ENCODE results near the gene ZNHIT3.
"Not testable (repeated sequence)": the region's sequence is repeated elsewhere in the genome, so short reads cannot be mapped to it uniquely, and the experiment has no call there.

The ZNHIT3 gene

GRCh38 chr17:36481829-36482228 lies 4.7 kb upstream of the ZNHIT3 start:
- no peak for TF ChIP-seq Cebpa-rat (IDR thresholded peaks at IDR 0.05)
- Histone ChIP-seq H3K27ac (no peak overlapping the region), H3K9me3 (replicated peaks in 1 of 11) (no peaks in the 10 kb centered on the region), H3K4me1 (peaks cover 9 to 23% (median 15%) of the 10 kb centered on the region in 10 experiments), H3K4me2 (no peak overlapping the region), H3K27me3 (no peaks in the 10 kb centered on the region), H3K36me3 (no peaks in the 10 kb centered on the region), H4K20me1 (peaks cover 0 to 2% (median 0%) of the 10 kb centered on the region in 11 experiments; a peak in 3 of 22 replicates), H3K4me3 (no peak overlapping the region), H3K9ac (no peak overlapping the region)

GRCh38 chr17:36482611-36483504 lies 3.6 kb upstream of the ZNHIT3 start:
- H3K4me3 ChIP-seq = no peak overlapping the region
- peak overlapping the region in 2 of 11 experiments; percentile 10 to 22; a peak in 1 of 22 replicates for H3K9ac ChIP-seq
- peaks cover 0 to 5% (median 0%) of the 10 kb centered on the region in 11 experiments; a peak in 2 of 22 replicates for H3K36me3 ChIP-seq
- TF ChIP-seq Cebpa-rat (IDR thresholded peaks at IDR 0.05) = no peak
- H4K20me1 ChIP-seq = peaks cover 0 to 12% (median 7%) of the 10 kb centered on the region in 11 experiments; a peak in 7 of 22 replicates
- H3K4me2 ChIP-seq = peak overlapping the region; percentile 4 to 66 (median 43); a peak in 21 of 22 replicates
- peaks cover 18 to 31% (median 22%) of the 10 kb centered on the region in 10 experiments for H3K4me1 ChIP-seq
- H3K9me3 ChIP-seq (replicated peaks in 1 of 11) = no peaks in the 10 kb centered on the region
- H3K27me3 ChIP-seq = no peaks in the 10 kb centered on the region
- no peak overlapping the region for H3K27ac ChIP-seq

- H3K9ac ChIP-seq; H3K27ac ChIP-seq; H3K4me2 ChIP-seq; H3K9me3 ChIP-seq (replicated peaks in 1 of 11); H3K4me3 ChIP-seq; H3K27me3 ChIP-seq: not testable (repeated sequence)
- H4K20me1 ChIP-seq = peaks cover 0 to 23% (median 11%) of the 10 kb centered on the region in 11 experiments; a peak in 10 of 22 replicates
- H3K4me1 ChIP-seq = peaks cover 21 to 34% (median 28%) of the 10 kb centered on the region in 10 experiments
- peaks cover 0 to 16% (median 5%) of the 10 kb centered on the region in 11 experiments; a peak in 15 of 22 replicates for H3K36me3 ChIP-seq
These were observed 2.5 kb upstream of the ZNHIT3 start for GRCh38 chr17:36484021-36484420.

- Histone ChIP-seq H3K27ac (peak overlapping the region in 2 of 11 experiments; percentile 71 to 79; a peak in 2 of 22 replicates), H3K9me3 (replicated peaks in 1 of 11) (peaks cover 0 to 7% (median 0%) of the 10 kb centered on the region in 11 experiments; a peak in 1 of 22 replicates), H3K36me3 (peaks cover 4 to 26% (median 15%) of the 10 kb centered on the region in 11 experiments; a peak in 21 of 22 replicates), H3K27me3 (no peaks in the 10 kb centered on the region), H4K20me1 (peaks cover 0 to 32% (median 12%) of the 10 kb centered on the region in 11 experiments; a peak in 12 of 22 replicates), H3K4me2 (peak overlapping the region; percentile 81 to 99 (median 91)), H3K4me1 (peaks cover 21 to 36% (median 30%) of the 10 kb centered on the region in 10 experiments), H3K9ac (0 out of 22 replicates have a peak overlapping the region, but pooled peaks of 1 of the 11 experiments have one; percentile 86), H3K4me3 (peak overlapping the region in 2 of 10 experiments; percentile 84 to 85; a peak in 1 of 20 replicates)
- no peak for TF ChIP-seq Cebpa-rat (IDR thresholded peaks at IDR 0.05)
These were observed 1.5 kb upstream of the ZNHIT3 start for GRCh38 chr17:36485027-36485426.

GRCh38 chr17:36485805-36486203 lies 677 bp upstream of the ZNHIT3 start:
- H3K4me3 ChIP-seq = peak overlapping the region; percentile 71 to 93 (median 88)
- H3K27ac ChIP-seq = peak overlapping the region; percentile 48 to 82 (median 73)
- H3K27me3 ChIP-seq = no peaks in the 10 kb centered on the region
- H3K9ac ChIP-seq = peak overlapping the region; percentile 65 to 88 (median 86)
- peaks cover 21 to 36% (median 30%) of the 10 kb centered on the region in 10 experiments for H3K4me1 ChIP-seq
- peaks cover 3 to 40% (median 19%) of the 10 kb centered on the region in 11 experiments; a peak in 19 of 22 replicates for H4K20me1 ChIP-seq
- H3K4me2 ChIP-seq = peak overlapping the region; percentile 81 to 99 (median 91)
- TF ChIP-seq Cebpa-rat (IDR thresholded peaks at IDR 0.05) = no peak
- H3K36me3 ChIP-seq = peaks cover 11 to 34% (median 23%) of the 10 kb centered on the region in 11 experiments; a peak in 21 of 22 replicates
- peaks cover 0 to 9% (median 0%) of the 10 kb centered on the region in 11 experiments; a peak in 2 of 22 replicates for H3K9me3 ChIP-seq (replicated peaks in 1 of 11)

- no peak overlapping the region for H3K27ac ChIP-seq
- H3K9me3 ChIP-seq (replicated peaks in 1 of 11) = peaks cover 0 to 9% (median 0%) of the 10 kb centered on the region in 11 experiments; a peak in 2 of 22 replicates
- peaks cover 93 to 100% (median 100%) of the 10 kb centered on the region in 11 experiments for H3K36me3 ChIP-seq
- no peak for TF ChIP-seq Cebpa-rat (IDR thresholded peaks at IDR 0.05)
- H3K27me3 ChIP-seq = no peaks in the 10 kb centered on the region
- H4K20me1 ChIP-seq = peaks cover 27 to 89% (median 63%) of the 10 kb centered on the region in 11 experiments; a peak in 20 of 22 replicates
- H3K9ac ChIP-seq = no peak overlapping the region
- H3K4me1 ChIP-seq = peaks cover 0 to 9% (median 0%) of the 10 kb centered on the region in 10 experiments; a peak in 1 of 20 replicates
- H3K4me3 ChIP-seq = no peak overlapping the region
- no peak overlapping the region for H3K4me2 ChIP-seq
These were observed 7.5 kb downstream of the ZNHIT3 start for GRCh38 chr17:36493956-36494355.

- H3K9ac ChIP-seq = no peak overlapping the region; a peak in 1 of 22 replicates
- H4K20me1 ChIP-seq = peaks cover 19 to 85% (median 56%) of the 10 kb centered on the region in 11 experiments; a peak in 20 of 22 replicates
- peaks cover 94 to 100% (median 99%) of the 10 kb centered on the region in 11 experiments for H3K36me3 ChIP-seq
- H3K4me2 ChIP-seq = no peak overlapping the region
- no peak overlapping the region for H3K27ac ChIP-seq
- TF ChIP-seq Cebpa-rat (IDR thresholded peaks at IDR 0.05) = no peak
- no peaks in the 10 kb centered on the region for H3K27me3 ChIP-seq
- H3K4me1 ChIP-seq = peaks cover 0 to 2% (median 0%) of the 10 kb centered on the region in 10 experiments; a peak in 1 of 20 replicates
- no peak overlapping the region for H3K4me3 ChIP-seq
- H3K9me3 ChIP-seq (replicated peaks in 1 of 11) = peaks cover 0 to 8% (median 0%) of the 10 kb centered on the region in 11 experiments; a peak in 2 of 22 replicates
These were observed 8.2 kb downstream of the ZNHIT3 start for GRCh38 chr17:36494674-36495073.

- peaks cover 17 to 81% (median 52%) of the 10 kb centered on the region in 11 experiments; a peak in 20 of 22 replicates for H4K20me1 ChIP-seq
- peaks cover 93 to 100% (median 99%) of the 10 kb centered on the region in 11 experiments for H3K36me3 ChIP-seq
- H3K4me1 ChIP-seq = no peaks in the 10 kb centered on the region
- peak overlapping the region in 1 of 11 experiments; percentile 1; a peak in 1 of 22 replicates for H3K9ac ChIP-seq
- no peaks in the 10 kb centered on the region for H3K27me3 ChIP-seq
- H3K4me2 ChIP-seq = no peak overlapping the region
- H3K9me3 ChIP-seq (replicated peaks in 1 of 11) = peaks cover 0 to 3% (median 0%) of the 10 kb centered on the region in 11 experiments; a peak in 2 of 22 replicates
- no peak overlapping the region for H3K27ac ChIP-seq
- no peak overlapping the region for H3K4me3 ChIP-seq
- TF ChIP-seq Cebpa-rat (IDR thresholded peaks at IDR 0.05) = peak in 1 of 11 experiments; percentile 25; a peak in 1 of 22 replicates
These were observed 8.6 kb downstream of the ZNHIT3 start for GRCh38 chr17:36495076-36495578.

Measured in BLaER1 treated with 17β-estradiol and CSF1 and Interleukin-3, amounts not matched to agents 10 nM and 100 nM (cell line).